NOMO-1 treated with dmso at 0.1 percent for 144 hours (cell line): ENCODE measurements around the gene OSGEP.

ENCODE experiments used
- DNase-seq: peaks from one replicate; lab custom pipeline; 2025; ENCODE audit not compliant: unreplicated experiment; lab: John Stamatoyannopoulos, UW

The OSGEP gene

DNA sequence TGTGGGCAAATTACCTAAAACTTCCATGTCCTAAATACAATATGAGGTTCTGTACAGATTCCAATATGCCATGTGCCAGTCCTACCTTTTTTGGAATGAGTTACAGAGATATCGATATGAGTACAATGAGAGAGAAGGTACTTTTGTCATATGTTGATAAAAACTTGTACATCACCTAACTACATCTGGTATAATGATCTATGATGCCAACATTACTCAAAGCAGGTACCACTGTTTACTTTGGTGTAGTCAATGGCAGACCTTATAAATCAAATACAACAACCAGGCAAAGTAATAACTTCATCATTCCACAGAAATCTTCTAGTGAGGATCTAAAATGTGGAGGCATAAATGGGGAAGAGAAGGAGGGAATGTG lies 54.0 kb downstream of the OSGEP start:
- no peak for DNase-seq

DNA sequence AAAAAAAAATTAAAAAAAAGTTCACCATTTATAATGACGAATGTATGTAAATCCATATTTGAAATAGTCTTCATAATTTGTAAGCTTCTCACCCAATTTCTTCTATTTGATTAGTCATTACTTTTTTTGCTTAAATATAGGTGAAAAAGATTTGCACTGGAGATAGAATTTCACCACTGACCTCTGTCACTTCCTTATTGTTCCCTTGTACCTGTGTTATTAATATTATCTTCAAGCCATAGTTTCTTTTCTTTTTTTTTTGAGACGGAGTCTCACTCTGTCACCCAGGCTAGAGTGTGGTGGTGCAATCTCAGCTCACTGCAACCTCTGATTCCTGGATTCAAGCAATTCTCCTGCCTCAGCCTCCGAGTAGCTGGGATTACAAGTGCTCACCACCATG lies 57.1 kb downstream of the OSGEP start:
- no peak for DNase-seq
